GM21367 (cell line): ENCODE data around the gene SPRED2.

Experiments used
- ATAC-seq: cut with Tn5 transposase; IDR thresholded peaks from one replicate; pipeline ENCODE4 v1.9.1; 2021; ENCODE audit not compliant: unreplicated experiment

Gene SPRED2

GRCh38 chr2:65388596-65389390 lies 43.6 kb downstream of the SPRED2 start:
- ATAC-seq = no peak

- peak; percentile 61 for ATAC-seq
Measured at GRCh38 chr2:65388051-65388531, 44.3 kb downstream of the SPRED2 start.

GRCh38 chr2:65386989-65387388 lies 45.4 kb downstream of the SPRED2 start:
- no peak for ATAC-seq

- ATAC-seq = no peak
Measured at GRCh38 chr2:65386344-65386743, 46.1 kb downstream of the SPRED2 start.

DNA sequence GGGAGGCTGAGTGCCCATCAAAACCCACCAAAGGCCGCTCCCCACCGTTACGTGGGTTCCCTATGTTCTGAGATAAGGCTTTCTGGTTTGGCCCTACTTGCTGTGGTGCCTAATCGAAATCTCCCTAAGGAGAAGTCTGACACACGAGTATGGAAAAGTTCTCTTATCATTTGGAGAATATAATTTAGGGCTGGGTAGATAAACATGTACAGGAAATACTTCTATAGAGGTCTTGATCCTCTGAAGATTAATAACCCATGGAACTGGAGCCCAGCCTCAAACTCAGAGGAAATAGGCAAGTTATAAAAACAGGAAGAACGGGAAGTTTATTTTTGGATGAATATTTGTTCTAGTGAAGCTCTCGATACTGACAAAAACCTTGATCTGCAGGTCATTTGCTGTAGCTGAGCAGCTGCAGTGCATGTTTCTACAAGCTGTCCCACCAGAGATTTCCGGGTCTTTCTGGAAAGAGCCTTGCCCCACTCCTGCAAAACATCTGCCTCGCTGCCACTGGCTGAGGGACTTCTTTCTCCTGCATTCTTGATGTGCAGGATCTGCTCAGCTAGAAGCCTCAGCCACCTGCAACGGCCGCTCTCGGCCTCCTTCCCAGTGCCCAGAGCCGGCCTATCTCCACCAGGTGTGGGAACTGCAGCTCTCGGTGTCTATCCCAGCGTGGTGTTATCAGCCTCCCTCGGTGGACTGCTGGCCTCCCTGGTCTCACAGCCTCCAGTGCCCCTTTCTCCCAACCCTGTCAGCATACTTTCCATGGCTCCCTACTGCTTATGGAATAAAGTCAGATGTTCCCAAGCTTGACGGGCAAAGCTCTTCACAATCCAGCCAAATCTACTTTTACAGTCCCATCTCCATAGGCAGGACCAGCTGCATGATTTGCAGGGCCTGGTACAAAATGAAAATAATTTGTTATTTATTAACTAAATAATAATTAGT lies 48.6 kb downstream of the SPRED2 start:
- ATAC-seq = no peak

DNA sequence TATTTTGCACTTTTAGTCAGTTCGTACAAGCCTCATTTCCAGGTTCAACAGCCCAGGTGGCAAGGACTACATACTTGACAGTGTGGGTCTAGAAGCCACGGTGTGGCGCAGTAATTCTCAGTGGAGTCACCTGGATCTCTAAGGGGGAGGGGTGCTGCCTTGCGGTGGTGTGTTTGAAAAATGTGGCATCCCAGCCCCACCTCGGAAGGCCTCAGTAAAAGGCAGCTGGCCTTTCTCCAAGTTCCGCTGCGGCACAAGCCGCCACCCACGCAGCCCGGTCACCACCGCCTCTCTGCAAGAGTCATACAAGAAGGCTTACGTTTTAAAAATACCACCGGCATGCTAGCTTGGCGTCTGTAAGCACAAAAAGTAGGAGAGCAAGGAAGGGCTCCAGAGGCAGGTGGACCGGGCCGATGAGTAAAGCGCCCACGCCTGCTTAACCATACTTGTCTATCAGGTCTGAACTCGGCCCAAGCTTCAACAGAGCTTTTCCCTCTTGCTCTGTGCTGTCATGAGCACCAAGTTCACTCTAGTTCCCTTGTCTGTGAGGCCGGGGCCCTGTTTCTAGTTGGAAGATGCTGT lies 49.5 kb downstream of the SPRED2 start:
- peak; percentile 63 for ATAC-seq

DNA sequence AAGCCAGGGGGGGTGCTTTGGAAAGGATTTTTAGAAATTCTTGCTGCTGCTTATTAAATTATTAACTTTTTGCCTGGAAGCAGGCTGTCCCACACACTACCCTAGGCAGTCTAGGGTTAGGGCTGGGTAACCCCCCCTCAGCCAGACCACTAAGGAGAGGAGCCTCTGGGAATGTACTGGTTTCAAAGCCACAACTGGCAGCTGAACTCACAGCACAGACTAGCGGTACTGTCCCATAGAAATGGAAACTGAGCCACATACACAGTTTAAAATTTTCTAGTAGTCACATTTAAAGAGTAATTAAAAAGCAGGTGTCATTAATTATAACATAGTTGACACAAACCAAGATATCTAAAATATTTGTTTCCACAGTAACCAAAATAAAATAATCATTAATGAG lies 50.1 kb downstream of the SPRED2 start:
- ATAC-seq = no peak

- ATAC-seq = no peak
Measured at GRCh38 chr2:65381607-65382051, 50.8 kb downstream of the SPRED2 start.

DNA sequence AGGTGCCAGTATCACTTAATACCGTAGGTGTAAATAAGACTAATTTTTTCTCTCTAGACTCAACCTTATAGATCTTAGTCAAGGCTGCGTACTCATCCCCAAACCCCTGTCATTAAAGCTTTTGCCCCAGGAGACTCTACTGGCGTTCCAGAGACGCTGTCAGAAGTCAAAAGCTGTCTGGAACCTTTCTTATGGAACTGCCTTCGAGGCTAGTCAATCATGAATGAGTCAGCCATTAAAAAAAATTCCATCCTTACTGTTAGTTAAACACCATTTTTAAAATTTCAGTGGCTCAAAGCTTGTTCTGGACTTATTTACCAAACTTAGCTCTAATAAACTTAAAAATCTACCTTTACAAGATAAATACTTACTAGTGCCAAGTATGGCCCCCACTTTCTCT lies 52.1 kb downstream of the SPRED2 start:
- no peak for ATAC-seq

DNA sequence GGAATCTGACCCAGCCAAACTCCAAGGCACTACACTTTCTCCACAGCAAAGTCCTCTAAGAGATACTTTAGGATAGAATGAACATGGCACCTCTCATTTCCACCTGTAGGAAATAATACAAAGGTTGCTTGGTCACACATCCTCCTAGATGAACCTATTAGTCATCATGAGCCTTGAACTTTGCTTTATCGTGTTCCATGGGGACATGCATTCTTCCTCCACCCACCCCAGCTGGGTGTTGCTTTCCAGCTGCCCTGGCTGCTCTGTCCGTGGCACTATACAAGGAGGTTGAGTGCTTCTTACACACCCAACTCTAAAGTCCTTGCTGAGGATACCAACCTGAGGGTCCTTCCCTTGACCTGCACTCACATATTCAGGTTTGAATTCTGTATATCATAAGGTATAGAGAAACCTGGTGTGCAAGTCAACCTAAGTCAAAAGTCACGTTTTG lies 52.7 kb downstream of the SPRED2 start:
- ATAC-seq = no peak

DNA sequence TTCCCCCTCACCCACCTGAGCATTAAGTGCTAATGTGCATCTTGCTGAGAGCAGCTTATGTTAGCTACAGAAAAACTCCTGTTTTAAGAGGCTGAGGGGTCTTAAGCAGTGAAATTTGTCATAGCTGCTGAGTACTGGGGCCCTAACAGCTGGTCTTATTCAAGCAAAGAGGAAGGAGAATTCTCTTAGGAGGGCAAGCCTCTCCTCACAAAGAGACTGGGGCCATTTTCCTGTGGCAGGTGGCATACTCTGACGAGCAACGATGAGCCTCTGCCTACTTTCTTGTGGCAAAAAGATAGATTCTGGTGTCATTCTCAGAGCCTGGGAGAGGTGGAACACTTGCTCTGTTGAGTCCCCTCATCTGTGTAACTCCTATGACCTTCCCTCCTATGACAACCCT lies 53.2 kb downstream of the SPRED2 start:
- no peak for ATAC-seq

GRCh38 chr2:65378290-65378689 lies 54.1 kb downstream of the SPRED2 start:
- ATAC-seq = no peak

DNA sequence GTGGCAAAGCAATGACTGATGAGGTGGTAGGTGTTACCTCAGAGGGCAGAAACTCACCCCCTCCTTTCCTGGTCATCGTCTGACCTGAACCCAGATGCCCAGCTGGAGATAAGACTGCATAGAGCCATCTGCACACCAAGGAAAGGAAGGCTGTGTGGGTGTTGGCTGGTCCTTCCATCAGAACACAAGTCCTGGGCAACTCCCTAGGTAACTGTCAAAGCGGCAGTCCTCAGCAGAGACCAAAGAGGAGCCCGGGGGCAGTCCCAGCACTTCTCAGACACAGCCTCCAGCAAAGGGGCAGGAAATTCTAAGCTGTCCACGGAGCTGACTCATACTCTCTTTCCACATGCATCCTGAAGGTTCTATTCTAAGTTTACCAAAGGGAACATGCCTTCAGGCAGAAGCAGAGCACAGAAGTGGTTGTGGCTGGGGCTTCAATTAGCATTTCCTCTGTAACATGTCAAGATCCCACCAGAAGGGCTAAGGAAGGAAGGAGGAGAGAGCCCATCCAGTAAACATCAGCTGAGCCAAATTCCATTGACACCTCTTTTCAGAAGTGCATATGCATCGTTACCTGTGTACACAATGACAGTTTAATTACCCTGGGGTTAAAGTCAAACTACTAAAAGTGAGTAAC lies 54.7 kb downstream of the SPRED2 start:
- no peak for ATAC-seq

- no peak for ATAC-seq
Measured at GRCh38 chr2:65375723-65376122, 56.7 kb downstream of the SPRED2 start.

GRCh38 chr2:65374999-65375398 lies 57.4 kb downstream of the SPRED2 start:
- ATAC-seq = no peak

- ATAC-seq = no peak
Measured at GRCh38 chr2:65374575-65374974, 57.8 kb downstream of the SPRED2 start.

DNA sequence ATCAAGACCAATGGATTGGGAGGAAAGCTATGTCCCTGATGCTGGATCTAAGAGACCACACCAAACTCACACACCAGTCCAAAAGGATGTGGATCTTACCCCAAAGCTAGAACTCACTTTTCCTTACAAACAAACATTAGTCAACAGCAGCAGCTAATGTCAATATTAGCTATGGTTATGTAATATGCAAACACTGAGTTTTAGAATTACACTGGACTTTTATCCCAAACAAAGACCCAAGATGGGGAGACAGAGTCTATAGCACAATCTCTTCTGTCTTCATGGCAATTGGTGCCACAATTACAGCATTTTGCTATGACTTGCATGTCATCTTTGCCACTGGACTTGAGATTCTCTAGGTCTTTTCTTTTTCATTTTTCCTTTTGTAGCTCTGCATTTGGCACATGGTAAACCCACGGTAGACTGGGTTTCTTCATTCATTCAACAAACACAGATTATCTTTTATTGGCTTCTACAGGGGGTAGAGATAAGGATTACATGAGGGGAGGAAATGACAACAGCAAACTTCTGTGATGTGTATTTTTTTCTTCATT lies 59.0 kb downstream of the SPRED2 start:
- no peak for ATAC-seq

- ATAC-seq = no peak
Measured at GRCh38 chr2:65372619-65373018, 59.8 kb downstream of the SPRED2 start.

DNA sequence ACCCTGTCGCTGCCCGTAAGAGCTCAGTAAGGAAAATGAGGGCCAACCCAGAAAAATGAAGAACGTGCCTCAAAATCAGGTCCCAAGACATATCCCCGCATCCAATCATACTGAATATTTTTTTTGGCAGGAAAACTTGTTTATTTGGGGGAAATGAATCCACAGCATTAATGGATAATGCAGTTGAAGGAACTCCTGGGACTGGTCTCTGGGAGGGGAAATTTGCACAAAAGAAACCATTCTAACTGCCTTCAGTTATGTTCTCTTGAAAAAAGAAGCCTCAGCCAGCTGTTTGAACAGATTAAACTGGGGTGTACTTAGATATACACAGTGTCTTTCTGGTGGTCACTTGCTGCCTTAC lies 61.3 kb downstream of the SPRED2 start:
- ATAC-seq = no peak

GRCh38 chr2:65370387-65371073 lies 61.9 kb downstream of the SPRED2 start:
- no peak for ATAC-seq
